ENCODE measurements around the gene PRKN.

DNA sequence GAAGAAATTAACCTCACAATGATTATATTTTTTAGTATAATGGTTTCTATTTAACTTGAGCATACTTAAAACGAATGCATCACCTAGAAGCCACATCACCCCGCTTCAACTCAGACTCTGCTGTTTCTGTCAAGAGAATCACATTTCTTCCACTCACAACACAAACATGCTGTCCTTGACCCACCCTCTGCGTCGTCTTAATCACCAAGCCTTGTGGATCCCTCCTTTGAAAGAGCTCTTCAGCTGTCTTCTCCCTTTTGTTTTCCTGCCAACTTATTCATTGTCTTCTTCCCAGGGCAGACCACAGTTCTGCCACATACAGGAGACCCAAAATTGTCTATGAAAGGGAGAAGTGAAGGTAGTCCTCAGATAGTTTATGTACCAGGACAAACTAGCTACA, 858.1 kb downstream of the PRKN start:
- TF ChIP-seq, protein P1, sequence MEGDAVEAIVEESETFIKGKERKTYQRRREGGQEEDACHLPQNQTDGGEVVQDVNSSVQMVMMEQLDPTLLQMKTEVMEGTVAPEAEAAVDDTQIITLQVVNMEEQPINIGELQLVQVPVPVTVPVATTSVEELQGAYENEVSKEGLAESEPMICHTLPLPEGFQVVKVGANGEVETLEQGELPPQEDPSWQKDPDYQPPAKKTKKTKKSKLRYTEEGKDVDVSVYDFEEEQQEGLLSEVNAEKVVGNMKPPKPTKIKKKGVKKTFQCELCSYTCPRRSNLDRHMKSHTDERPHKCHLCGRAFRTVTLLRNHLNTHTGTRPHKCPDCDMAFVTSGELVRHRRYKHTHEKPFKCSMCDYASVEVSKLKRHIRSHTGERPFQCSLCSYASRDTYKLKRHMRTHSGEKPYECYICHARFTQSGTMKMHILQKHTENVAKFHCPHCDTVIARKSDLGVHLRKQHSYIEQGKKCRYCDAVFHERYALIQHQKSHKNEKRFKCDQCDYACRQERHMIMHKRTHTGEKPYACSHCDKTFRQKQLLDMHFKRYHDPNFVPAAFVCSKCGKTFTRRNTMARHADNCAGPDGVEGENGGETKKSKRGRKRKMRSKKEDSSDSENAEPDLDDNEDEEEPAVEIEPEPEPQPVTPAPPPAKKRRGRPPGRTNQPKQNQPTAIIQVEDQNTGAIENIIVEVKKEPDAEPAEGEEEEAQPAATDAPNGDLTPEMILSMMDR (conservative IDR thresholded peaks at IDR 0.05): no peak
- no peak for TF ChIP-seq ZFX (IDR thresholded peaks at IDR 0.05)

Data from C4-2B (cell line).